ENCODE data around the gene EIF2AK3.

Gene EIF2AK3

GRCh38 chr2:88538362-88538917 is 88.8 kb downstream of the EIF2AK3 start:
- DNase-seq, result no peak

- no peak for DNase-seq
Measured at GRCh38 chr2:88537640-88538039, 89.6 kb downstream of the EIF2AK3 start.

- DNase-seq, result no peak
Measured at GRCh38 chr2:88530081-88530480, 97.2 kb downstream of the EIF2AK3 start.

- DNase-seq, result no peak
Measured at GRCh38 chr2:88521445-88522073, 105.7 kb downstream of the EIF2AK3 start.

GRCh38 chr2:88517759-88518201 is 109.5 kb downstream of the EIF2AK3 start:
- DNase-seq, result peak in 1 of 2 experiments; percentile 66
